HepG2 (cell line): ENCODE measurements around the gene TCFL5. TPM values are rescaled to one million over a fixed set of nuclear protein-coding genes. Genes with fewer than 3 reads are reported as not detected.

ENCODE experiments used
- ATF6 ChIP-seq: sonication (generic); formaldehyde crosslinking; conservative IDR thresholded peaks from 2 replicates; pipeline ENCODE4 v1.4.0; 2020; ENCODE audit warnings: missing genetic modification reagents
- GATAD2A ChIP-seq: IDR thresholded peaks from 2 replicates; pipeline ENCODE4 v1.6.1; 2016
- KLF6 ChIP-seq: IDR thresholded peaks from 2 replicates; pipeline ENCODE4 v1.8.0; 2016; ENCODE audit warnings: missing biosample characterization, missing genetic modification reagents
- LCORL ChIP-seq, 2 experiments: fragments of 450-650 bp in 1 of 2; sonication (generic) in 1 of 2; formaldehyde crosslinking in 1 of 2; IDR thresholded peaks; 2 replicates each; pipeline versions ENCODE4 v1.5.0 to v1.6.1; 2017 to 2020; ENCODE audit warnings: antibody characterized with exemption in 1 of 2, missing genetic modification reagents in 1 of 2
- RAD51 ChIP-seq: fragments of 450-650 bp; IDR thresholded peaks from 2 replicates; pipeline ENCODE4 v1.6.1; 2016; ENCODE audit warnings: borderline replicate concordance
- SALL1 ChIP-seq: sonication (generic); formaldehyde crosslinking; IDR thresholded peaks from 2 replicates; pipeline ENCODE4 v1.8.0; 2022; ENCODE audit warnings: mild to moderate bottlenecking, missing genetic modification reagents
- THAP9 ChIP-seq: sonication (generic); formaldehyde crosslinking; IDR thresholded peaks from 2 replicates; pipeline ENCODE4; 2020; ENCODE audit warnings: missing genetic modification reagents, mild to moderate bottlenecking, borderline replicate concordance
- ZBTB25 ChIP-seq: IDR thresholded peaks from 2 replicates; pipeline ENCODE4 v1.6.1; 2018; ENCODE audit warnings: missing genetic modification reagents
- ZFX ChIP-seq: sonication (generic); formaldehyde crosslinking; IDR thresholded peaks from 2 replicates; pipeline ENCODE4 v1.4.0; 2020; ENCODE audit warnings: mild to moderate bottlenecking, low read depth, missing genetic modification reagents, moderate library complexity
- ZGPAT ChIP-seq: IDR thresholded peaks from 2 replicates; pipeline ENCODE4 v1.6.1; 2016; ENCODE audit warnings: mild to moderate bottlenecking
- ZNF350 ChIP-seq: sonication (generic); formaldehyde crosslinking; IDR thresholded peaks from 2 replicates; pipeline ENCODE4 v1.4.0; 2020; ENCODE audit warnings: mild to moderate bottlenecking, low read depth, missing genetic modification reagents, borderline replicate concordance
- ZNF598 ChIP-seq: sonication (generic); formaldehyde crosslinking; IDR thresholded peaks from 2 replicates; pipeline ENCODE4 v1.5.1; 2020; ENCODE audit warnings: mild to moderate bottlenecking, missing genetic modification reagents, borderline replicate concordance
- ZNF629 ChIP-seq: sonication (generic); formaldehyde crosslinking; conservative IDR thresholded peaks from 2 replicates; pipeline ENCODE4 v1.5.0; 2020; ENCODE audit warnings: missing genetic modification reagents
- ZNF747 ChIP-seq: sonication (generic); formaldehyde crosslinking; IDR thresholded peaks from 2 replicates; pipeline ENCODE4 v1.8.1; 2023; ENCODE audit warnings: missing genetic modification reagents, mild to moderate bottlenecking, borderline replicate concordance
- polyA plus RNA-seq, 8 experiments: library from polyadenylated mRNA; depleted of rRNA in 3 of 8; stranded (reverse) in 7 of 8; unstranded in 1 of 8; fragments of >200 nt; fragmentation: Illumina TruSeq in 4 of 8; extraction: Trizol in 4 of 8; gene quantifications; 2 replicates each; pipeline versions ENCODE4 v1.2.1 to v1.2.3, GENCODE V29; 2011 to 2016; ENCODE audit warnings: low read depth in 4 of 8, missing spikeins in 1 of 8, mixed read lengths in 1 of 8; ENCODE audit not compliant: insufficient read depth in 1 of 8
- total RNA-seq, 5 experiments: library from RNA; depleted of rRNA; stranded (reverse); fragments of >200 nt; fragmentation: Illumina TruSeq; extraction: Trizol; gene quantifications; 2 replicates each; pipeline ENCODE4 v1.2.3, GENCODE V29; 2016; ENCODE audit warnings: low read depth in 1 of 5

The TCFL5 gene
- total and polyA plus RNA-seq, 2 of the 13 experiments (the other 11 are each of a cell fraction or from before 2014, with no cell fraction given) = 14.8 to 20.0 TPM

- TF ChIP-seq THAP9 (CRISPR knock-in tag) = no peak
- no peak for TF ChIP-seq KLF6 (CRISPR knock-in tag)
- peak; percentile 56; the same call in 1 of the 2 replicates for TF ChIP-seq ZBTB25 (CRISPR knock-in tag)
- TF ChIP-seq ZGPAT (CRISPR knock-in tag) = peak; percentile 69
- no peak; the same call in 1 of the 2 replicates for TF ChIP-seq ZNF350 (CRISPR knock-in tag)
- 0 out of 2 replicates have a peak, but pooled peaks have one; percentile 31 for TF ChIP-seq ATF6
- TF ChIP-seq GATAD2A (CRISPR knock-in tag) = peak; percentile 51
- no peak for TF ChIP-seq RAD51
- TF ChIP-seq SALL1 (CRISPR knock-in tag) = peak; percentile 34; the same call in 1 of the 2 replicates
- 0 out of 2 replicates have a peak, but pooled peaks have one; percentile 52 for TF ChIP-seq ZNF598
- TF ChIP-seq ZFX (CRISPR knock-in tag) = peak; percentile 41; the same call in 1 of the 2 replicates
- TF ChIP-seq LCORL (IDR thresholded peaks at IDR 0.05) = no peak
- 0 out of 2 replicates have a peak, but pooled peaks have one; percentile 20 for TF ChIP-seq LCORL (CRISPR knock-in tag; IDR thresholded peaks at IDR 0.05)
- TF ChIP-seq ZNF629 (CRISPR knock-in tag) = no peak
- no peak for TF ChIP-seq ZNF747 (CRISPR knock-in tag)
These were observed 46.0 kb upstream of the TCFL5 start (continued) for GRCh38 chr20:62907384-62908317.
